Activated CD4-positive, alpha-beta T cell treated with anti-CD3 and anti-CD28 coated beads for 1 hour (primary cell): Measurements from ENCODE around the gene ZNF780A.
A peak's percentile ranks its signal among the peaks of the same experiment; 100 is the strongest.
"Not testable (repeated sequence)": the region's sequence is repeated elsewhere in the genome, so short reads cannot be mapped to it uniquely, and the experiment has no call there.

ENCODE experiments used
- DNase-seq: peaks from one replicate; pipeline ENCODE4 v3.0.0-alpha.2; 2020

The ZNF780A gene

DNA sequence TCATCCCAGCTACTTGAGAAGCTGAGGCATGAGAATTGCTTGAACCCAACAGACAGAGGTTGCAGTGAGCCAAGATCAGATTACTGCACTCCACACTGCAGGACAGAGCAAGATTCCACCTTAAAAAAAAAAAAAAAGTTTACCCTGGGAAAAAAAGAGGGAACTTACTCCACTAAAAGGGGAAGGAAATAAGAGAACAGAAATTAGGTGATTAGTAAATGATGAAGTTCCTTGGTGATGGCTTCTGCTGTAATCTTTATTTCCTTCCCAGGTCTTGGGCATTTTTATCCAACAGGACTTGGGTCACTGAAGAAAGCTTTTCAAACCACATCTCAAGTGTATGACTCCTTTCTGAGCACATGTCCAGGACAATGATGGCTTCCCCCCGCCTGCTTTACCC, 9.3 kb downstream of the ZNF780A start:
- no peak for DNase-seq

DNA sequence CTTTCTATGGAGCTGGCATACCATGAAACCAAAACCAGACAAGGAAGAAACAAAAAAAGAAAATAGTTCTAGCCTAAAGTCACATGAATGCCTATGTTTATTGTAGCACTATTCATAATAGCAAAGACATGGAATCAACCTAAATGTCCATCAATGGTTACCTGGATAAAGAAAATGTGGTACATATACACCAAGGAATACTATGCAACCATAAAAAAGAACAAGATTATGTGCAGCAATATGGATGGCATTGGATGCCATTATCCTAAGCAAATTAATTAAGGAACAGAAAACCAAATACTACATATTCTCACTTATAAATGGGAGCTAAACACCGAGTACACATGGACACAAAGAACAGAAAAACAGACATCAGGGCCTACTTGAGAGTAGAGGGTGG, 10.5 kb downstream of the ZNF780A start:
- no peak for DNase-seq

DNA sequence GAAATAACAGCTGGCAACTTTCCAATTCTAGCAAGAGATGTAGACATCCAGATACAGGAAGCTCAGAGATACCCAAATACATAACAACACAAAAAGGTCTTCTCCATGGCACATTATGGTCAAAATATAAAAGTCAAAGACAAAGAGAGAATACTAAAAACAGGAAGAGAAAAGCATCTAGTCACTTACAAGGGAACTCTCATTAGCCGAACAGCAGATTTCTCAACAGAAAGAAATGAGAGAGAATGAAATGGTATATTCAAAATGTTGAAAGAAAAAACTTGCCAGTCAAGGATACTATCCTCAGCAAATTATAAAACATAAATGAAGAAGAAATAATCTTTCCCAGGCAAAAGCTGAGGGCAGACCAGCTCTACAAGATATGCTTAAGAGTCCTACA, 12.4 kb downstream of the ZNF780A start:
- no peak for DNase-seq

DNA sequence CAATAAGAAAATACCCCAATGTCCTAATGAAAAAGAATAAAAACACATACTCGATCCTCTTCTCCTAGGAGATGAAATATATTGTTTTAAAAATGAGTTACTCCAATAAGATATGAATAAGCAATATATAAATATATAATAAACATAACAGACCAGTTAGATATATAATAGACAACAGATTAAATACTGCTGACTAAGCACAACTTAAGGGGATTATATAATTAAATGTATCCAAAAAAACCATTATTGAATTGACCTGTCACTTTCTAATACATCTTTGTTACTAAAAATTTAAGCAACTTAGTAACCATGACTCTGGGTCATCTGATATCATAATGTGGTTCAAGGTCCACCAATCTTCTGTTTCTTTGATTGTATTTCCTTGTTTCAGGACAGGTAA, 20.7 kb downstream of the ZNF780A start:
- DNase-seq: no peak

DNA sequence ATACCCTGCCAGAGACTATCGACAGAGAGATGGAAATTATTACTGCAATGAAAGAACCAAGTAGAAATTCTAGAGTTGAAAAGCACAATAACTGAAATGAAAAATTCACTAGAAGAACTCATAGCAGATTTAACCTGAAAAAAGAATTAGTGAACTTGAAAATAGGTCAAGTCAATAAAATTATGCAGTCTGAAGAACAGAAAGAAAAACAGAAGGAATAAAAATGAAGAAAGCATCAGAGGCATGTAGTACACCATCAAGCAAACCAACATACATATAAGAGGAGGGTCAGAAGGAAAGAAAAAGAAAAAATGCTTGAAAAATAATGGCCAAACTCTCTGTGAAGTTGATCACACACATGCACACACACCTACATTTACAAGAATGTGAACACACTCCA, 31.1 kb downstream of the ZNF780A start:
- DNase-seq: no peak

DNA sequence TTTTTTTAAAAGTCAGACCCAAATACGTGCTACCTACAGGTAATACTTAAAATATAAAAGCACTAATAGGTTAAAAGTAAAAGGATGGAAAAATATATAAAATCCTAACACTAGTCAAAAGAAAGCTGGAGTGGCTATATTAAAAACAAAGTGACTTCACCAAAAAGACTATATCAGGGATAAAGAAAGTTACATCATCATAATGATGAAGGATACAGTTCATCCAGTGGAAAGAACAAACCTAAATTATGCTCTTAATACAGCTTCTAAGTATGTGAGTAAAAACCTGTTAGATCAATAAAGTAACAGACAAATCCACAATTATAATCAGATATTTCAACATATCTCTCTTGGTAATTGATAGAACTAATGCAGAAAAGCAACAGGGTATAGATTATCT, 33.6 kb downstream of the ZNF780A start:
- no peak for DNase-seq

DNA sequence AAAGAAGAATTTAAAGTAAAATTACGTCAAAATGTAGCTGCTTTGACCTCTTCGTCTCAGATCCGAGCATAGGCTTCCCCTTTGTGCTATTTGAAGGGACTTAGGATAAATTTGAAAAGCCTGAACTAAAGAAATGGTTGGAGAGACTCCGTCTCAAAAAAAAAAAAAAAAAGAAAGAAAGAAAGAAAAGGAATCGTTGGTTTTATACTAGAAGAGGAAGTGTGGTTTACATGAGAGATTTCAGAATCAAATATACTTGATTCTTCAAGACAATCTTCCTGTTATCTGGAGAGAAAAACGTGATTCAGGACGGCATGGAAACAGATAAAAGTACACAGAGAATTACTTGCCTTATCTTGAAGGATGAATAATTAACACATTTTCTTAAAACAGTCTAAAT, 34.2 kb downstream of the ZNF780A start:
- DNase-seq: no peak

DNA sequence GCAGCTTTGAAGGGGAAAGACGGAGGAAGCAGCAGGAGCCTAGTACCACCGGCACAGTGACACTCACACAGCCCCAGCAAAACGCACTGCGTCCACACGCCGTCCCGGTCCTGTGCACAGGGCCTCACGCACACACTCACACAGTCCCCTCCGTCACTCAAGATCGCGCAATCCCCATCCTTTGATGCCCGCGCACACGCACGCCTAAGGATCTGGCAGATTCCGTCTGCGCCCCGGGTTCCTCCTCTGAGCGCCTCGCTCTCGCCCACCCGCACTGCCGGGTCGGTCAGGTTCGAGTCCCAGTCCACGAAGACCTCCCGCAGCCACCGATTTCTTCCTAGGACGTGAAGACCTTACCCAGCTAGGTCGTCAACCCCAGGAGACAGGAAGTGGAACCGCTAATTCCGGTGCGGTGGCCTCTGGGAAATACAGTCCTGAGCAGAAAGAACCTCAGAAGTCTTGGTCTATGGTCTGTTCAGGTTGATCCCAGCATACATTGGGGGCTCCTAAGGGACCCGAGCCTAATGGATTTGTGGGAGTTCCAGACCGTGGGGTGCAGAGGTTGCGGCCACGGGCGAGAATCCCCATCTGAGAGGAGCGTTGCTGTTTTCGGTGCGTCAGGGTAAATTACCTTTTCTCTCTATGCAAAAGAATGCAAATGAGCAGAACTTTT, 34.8 kb downstream of the ZNF780A start, which contains the start of gene ZNF780B:
Gene ZNF780B, minus strand, starts transcription at position 400 of the 673 bp plus-strand sequence. CDS start 5,899 bp downstream, outside the sequence.
- peak; percentile 50 for DNase-seq

DNA sequence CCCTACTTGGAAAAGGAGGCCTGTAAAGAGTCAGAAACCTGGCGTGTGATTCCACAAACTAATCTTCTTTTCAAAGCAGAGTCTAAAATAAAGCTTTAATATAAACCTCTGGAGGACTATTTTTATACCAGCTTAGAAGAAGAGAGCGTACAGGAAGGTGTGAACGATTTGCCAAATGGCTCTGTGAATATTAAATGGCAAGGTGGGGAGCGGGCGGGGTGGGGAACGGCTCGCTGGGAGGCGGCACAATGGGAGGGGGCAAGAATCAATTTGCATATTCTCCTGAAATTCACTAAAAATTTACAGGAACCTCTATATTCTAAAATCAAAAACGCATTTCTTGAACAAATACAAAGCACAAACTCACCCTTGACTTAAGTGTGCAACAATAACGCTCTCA, 35.7 kb downstream of the ZNF780A start:
- DNase-seq: no peak

DNA sequence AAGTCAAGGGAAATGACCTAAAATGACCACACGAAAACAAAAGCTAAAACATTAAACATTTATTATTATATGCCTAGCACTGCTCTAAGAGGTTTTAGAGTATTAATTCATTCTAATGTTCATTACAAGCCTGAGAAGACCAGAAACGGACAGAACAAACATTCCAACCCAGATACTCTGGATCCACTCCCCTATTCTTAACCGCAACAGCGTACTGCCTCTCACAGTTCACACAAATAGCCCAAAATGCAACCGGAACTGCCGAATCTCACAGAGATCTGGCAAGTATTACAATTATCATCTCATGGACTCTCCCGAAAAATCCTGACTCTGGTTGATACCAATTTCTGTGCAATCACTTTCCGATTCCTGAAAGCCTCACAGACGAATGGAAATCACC, 36.1 kb downstream of the ZNF780A start:
- no peak for DNase-seq

DNA sequence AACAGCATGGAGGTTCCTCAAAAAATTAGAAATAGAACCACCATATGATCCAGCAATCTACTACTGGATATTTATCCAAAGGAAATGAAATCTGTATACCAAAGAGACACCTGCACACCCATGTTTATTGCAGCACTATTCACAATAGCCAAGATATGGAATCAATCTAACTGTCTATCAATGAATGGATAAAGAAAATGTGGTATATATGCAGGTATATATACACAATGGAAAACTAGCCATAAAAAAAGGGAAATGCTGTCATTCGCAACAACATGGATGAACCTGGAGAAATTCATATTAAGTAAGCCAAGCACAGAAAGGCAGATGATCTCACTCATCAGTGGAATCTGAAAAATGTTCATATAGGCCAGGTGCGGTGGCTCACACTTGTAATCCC, 37.3 kb downstream of the ZNF780A start:
- DNase-seq: no peak

DNA sequence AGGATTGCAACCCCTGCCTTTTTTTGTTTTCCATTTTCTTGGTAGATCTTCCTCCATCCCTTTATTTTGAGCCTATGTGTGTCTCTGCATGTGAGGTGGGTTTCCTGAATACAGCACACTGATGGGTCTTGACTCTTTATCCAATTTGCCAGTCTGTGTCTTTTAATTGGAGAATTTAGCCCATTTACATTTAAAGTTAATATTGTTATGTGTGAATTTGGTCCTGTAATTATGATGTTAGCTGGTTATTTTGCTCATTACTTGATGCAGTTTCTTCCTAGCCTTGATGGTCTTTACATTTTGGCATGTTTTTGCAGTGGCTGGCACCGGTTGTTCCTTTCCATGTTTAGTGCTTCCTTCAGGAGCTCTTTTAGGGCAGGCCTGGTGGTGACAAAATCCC, 49.0 kb downstream of the ZNF780A start:
- DNase-seq: not testable (repeated sequence)

DNA sequence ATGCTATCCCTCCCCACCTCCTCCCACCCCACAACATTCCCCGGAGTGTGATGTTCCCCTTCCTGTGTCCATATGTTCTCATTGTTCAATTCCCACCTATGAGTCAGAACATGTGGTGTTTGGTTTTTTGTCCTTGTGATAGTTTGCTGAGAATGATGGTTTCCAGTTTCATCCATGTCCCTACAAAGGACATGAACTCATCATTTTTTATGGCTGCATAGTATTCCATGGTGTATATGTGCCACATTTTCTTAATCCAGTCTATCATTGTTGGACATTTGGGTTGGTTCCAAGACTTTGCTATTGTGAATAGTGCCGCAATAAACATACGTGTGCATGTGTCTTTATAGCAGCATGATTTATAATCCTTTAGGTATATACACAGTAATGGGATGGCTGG, 52.7 kb downstream of the ZNF780A start:
- not testable (repeated sequence) for DNase-seq

DNA sequence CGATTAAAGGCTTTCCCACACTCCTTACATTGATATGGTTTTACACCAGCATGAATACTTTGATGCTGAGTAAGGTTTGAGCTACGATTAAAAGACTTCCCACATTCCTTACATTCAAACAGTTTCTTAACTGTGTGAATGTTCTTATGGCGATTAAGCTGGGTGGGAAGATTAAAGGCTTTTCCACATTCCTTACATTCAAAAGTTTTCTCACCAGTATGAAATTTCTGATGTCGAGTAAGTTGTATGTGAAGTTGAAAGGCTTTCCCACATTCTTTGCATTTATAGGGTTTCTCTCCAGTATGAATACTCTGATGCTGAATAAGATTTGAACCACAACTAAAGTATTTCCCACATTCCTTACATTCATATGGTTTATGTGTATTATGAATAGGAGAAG, 54.7 kb downstream of the ZNF780A start:
- DNase-seq: no peak

DNA sequence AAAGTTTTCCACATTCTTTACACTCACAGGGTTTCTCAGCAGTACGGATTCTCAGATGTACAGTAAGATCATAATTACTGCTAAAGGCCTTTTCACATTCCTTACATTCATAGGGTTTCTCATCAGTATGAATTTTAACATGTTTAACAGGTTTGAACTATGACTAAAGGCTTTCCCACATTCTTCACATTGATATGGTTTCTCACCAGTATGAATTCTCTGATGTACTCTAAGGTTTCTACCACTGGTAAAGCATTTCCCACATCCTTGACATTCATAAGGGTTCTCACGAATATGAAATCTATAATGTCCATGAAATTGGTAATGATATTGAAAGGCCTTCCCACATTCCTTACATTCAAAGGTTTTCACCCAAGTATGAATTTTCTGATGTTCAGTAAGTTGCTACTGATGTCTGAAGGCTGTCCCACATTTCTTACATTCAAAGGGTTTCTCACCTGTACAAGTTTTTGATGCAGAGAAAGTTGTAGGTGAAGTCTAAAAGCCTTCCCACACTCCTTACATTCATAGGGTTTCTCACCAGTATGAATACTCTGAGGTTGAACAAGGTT, 56.7 kb downstream of the ZNF780A start:
- DNase-seq: no peak

DNA sequence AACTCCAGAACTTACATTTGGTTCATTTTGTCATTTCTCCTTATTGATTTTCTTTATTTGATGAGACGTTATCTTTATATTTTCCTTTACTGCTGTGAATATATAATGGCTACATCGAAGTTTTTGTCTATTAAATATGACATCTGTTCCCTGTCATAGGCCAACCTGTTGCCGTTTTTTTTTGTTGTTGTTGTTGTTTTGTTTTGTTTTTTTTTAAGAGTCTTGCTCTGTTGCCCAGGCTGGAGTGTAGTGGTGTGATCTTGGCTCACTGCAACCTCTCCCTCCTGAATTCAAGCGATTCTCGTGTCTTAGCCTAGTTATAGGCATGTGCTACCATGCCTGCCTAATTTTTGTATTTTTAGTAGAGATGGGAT, 64.2 kb downstream of the ZNF780A start:
- DNase-seq: no peak

DNA sequence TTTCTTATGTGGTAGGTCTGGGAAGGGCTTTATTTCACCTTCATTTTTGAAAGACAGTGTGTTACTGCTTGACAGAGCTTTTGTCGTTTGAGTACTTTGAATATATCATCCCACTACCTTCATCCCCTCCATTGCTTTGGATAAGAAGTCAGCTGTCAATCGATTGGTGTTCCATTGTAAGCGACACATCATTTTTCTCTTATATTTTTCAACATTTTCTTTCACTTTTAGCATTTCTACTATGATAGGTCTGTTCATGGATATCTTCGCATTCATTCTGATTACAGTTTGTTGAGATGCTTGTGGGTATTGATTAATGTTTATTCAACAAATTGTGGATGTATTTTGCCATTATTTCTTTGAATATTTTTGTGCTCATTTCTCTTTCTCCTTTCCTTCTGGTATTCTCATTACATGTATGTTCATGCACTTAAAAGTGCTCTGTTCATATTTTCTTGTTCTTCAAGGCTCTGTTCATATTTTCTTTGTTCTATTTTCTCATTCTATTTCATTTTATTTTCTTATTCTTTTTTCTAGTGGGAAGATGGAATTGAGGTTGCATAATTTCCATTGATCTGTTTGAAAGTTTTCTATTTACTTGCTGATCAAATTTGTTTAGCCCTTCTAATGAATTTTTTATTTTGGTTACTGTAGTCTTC, 64.7 kb downstream of the ZNF780A start:
- no peak for DNase-seq

DNA sequence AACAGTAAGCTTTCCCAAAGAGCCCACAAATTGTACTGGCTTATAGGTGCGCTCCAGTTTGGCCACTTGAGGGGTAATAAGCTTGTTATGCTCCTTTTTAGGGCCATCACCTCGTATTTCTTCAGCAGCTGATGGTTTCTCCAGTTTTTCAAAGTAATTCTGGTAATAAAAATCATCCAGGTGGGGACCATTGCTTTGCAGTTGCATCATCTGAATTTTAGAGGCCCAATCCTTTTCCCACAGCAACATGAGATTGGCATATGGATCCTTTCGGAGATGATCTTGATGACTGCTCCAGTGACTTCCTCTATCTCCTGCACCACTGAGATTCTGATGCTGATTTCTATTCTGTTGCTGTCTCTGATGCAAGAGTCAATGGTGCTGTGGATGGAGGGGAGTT, 66.8 kb downstream of the ZNF780A start:
- no peak for DNase-seq
